Ovary (tissue), 3 donors: ENCODE results near the gene IER5.

Experiments used
- EP300 ChIP-seq: sonication (generic); formaldehyde crosslinking; IDR thresholded peaks from one replicate; pipeline ENCODE4 v1.6.1; 2017; ENCODE audit warnings: antibody characterized with exemption
- POLR2A ChIP-seq: fragments of 450-650 bp; IDR thresholded peaks from one replicate; pipeline ENCODE4 v1.6.1; 2017; ENCODE audit warnings: antibody characterized with exemption, mild to moderate bottlenecking, moderate library complexity
- TF ChIP-seq, protein P1 (sequence below), 3 donors: fragments of 450-650 bp in 2 of 3; fragments of 200-600 bp in 1 of 3; IDR thresholded peaks; one replicate each; pipeline versions ENCODE4 v1.5.1 to v1.8.0; 2016 to 2022; ENCODE audit warnings: antibody characterized with exemption in 3 of 3, mild to moderate bottlenecking in 1 of 3
- donor health status: DM: no; HTN: no; CAD: no.

DNA sequence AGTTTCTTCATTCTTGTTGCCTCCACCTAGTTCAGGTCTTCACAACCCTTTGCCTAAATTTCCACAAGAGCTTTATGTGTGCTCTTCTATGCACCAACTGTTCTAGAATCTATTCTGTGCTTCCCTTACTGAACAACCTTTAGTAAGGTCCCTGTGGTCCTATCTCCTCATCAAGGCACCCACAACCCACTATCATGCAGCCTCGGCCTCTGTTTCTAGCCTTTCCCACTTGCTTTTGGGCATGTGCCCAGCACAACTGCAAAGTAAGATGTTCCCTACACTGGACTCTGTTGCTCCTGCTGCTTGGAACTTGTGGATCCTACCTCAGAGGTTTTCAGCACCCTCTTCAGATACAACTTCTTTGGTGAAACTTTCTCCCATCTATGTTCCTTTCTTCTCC lies 2.4 kb upstream of the IER5 start:
- TF ChIP-seq, protein P1, sequence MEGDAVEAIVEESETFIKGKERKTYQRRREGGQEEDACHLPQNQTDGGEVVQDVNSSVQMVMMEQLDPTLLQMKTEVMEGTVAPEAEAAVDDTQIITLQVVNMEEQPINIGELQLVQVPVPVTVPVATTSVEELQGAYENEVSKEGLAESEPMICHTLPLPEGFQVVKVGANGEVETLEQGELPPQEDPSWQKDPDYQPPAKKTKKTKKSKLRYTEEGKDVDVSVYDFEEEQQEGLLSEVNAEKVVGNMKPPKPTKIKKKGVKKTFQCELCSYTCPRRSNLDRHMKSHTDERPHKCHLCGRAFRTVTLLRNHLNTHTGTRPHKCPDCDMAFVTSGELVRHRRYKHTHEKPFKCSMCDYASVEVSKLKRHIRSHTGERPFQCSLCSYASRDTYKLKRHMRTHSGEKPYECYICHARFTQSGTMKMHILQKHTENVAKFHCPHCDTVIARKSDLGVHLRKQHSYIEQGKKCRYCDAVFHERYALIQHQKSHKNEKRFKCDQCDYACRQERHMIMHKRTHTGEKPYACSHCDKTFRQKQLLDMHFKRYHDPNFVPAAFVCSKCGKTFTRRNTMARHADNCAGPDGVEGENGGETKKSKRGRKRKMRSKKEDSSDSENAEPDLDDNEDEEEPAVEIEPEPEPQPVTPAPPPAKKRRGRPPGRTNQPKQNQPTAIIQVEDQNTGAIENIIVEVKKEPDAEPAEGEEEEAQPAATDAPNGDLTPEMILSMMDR (IDR thresholded peaks at IDR 0.05), result no peak
- TF ChIP-seq POLR2A, result no peak
- no peak for TF ChIP-seq EP300
